GM03348 (cell line): ENCODE results near the gene BRME1.

ENCODE experiments used
- DNase-seq: peaks from one replicate; pipeline ENCODE4 v3.0.0; 2012; ENCODE audit warnings: low spot score

Gene BRME1

GRCh38 chr19:13846557-13847406 is 59.1 kb downstream of the BRME1 start:
- peak; percentile 85 for DNase-seq

GRCh38 chr19:13844130-13844631 is 61.7 kb downstream of the BRME1 start:
- DNase-seq = no peak

DNA sequence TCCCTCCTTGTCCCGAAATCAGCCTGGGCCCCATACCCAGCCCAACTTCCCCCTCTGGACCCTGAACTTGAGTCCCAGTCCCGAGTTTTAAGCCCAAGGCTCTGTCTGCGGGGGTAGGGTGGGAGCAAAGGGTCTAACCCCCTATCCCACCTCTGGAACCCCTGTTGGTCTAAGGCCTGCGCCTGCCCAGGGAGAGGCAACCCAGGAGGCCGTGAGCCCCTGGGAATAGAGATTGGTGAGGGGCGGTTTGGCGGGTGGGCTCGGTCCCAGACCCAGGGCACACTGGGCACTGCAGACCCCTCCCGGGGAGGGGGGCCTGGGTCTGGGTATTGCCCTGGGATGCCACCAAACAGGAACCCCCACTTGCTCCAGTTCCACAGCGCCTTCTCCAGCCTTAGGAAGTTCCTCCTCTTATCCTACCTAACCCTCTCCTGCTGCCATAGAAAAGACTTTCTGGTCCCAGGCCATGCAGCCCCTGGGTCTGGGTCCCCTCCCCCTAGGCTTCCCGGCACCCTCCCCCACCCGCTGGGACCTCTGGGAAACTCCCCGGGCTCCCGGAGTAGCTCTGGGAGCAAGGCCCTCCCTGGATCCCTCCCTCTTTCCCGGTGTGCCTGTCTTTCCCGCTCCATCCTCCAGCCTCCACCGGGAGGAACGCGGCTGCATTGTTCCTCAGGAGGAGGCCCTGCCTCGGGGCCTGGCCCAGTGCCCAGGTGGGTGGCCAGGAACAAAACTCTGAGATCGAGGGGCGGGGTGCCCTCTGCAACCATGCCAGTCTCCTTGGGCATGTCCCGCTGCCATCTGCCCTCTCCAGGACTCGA is 62.6 kb downstream of the BRME1 start:
- DNase-seq = no peak

- DNase-seq = peak; percentile 93
Measured at GRCh38 chr19:13842291-13843103, 63.4 kb downstream of the BRME1 start.

DNA sequence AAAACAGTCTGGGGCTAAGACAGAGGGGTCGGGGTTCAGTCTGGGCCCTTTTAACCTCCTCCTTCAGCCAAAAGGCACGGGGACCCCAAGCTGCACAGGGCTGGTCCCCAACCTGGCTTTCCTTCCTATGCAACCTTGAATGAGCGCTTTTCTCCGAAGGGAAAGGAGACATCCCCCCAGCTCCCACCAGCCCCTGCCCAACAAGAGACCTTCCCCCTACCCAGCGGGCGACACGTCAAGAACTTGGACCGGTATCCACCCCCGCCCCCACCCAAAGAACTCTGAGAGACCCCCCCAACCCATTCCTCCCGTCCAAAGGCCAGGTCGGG is 64.0 kb downstream of the BRME1 start:
- no peak for DNase-seq

DNA sequence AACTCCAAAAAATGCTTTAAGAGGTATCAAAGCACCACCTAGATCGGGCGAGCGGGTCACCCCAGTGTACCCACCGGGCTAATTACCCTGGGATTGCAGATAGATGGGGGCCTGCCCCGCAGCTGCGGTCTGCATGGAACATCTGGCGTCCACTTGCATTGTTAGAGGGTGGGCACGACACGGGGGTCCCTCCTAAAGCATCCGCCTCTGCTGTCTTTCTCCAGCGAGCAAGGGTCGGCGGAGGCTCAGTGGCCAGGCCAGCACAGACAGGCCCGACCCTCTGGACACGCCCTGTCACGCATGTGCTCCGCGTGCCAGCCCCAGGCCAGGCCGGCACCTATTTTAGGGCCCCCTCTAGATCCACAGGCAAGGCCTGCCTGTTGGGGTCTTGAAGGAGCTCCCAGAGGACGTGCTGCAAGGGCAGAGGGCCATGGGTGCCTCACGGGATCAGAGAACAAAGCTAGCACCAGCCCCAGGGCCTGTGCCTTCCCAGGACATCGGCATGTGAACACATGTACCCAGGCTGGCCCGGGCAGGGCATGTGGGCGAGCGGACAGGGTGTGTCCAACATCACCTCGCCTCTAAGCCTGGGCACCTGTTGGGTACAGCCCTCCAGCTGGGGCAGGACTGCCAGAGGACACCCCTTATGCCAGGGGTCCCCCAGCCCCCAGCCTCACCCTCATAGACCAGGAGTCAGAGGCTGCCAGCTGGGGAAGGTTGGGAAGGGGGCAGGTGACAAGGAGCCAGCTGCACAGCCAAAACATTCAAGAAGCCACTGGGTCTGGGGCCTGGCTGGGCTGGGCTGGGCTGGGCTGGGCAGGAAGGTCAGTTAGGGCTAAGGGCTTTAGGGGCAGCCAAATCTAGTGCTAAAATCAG is 64.6 kb downstream of the BRME1 start:
- DNase-seq = no peak

- peak; percentile 60 for DNase-seq
Measured at GRCh38 chr19:13840305-13841085, 65.4 kb downstream of the BRME1 start.

DNA sequence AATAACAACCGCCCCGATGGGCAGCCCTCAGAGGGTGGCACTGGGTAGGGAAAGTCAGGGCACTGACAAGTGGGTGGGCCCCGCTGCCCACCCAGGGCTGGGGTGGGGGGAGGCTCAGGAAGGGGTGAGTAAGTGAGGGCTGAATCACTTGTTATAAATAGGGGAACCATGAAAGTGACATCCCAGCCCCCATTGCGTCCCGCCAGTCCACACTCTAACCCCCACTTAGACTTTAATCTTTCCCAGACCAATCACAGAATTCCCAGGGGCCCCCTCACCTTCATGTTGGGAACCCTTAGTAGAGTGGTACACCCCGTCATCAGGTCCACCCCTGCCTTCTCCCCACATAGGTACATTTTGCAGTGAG is 66.0 kb downstream of the BRME1 start:
- DNase-seq = no peak

GRCh38 chr19:13839130-13839937 is 66.6 kb downstream of the BRME1 start:
- peak; percentile 84 for DNase-seq

GRCh38 chr19:13838435-13839129 is 67.3 kb downstream of the BRME1 start:
- no peak for DNase-seq

- DNase-seq = no peak
Measured at GRCh38 chr19:13835791-13836723, 69.9 kb downstream of the BRME1 start.

DNA sequence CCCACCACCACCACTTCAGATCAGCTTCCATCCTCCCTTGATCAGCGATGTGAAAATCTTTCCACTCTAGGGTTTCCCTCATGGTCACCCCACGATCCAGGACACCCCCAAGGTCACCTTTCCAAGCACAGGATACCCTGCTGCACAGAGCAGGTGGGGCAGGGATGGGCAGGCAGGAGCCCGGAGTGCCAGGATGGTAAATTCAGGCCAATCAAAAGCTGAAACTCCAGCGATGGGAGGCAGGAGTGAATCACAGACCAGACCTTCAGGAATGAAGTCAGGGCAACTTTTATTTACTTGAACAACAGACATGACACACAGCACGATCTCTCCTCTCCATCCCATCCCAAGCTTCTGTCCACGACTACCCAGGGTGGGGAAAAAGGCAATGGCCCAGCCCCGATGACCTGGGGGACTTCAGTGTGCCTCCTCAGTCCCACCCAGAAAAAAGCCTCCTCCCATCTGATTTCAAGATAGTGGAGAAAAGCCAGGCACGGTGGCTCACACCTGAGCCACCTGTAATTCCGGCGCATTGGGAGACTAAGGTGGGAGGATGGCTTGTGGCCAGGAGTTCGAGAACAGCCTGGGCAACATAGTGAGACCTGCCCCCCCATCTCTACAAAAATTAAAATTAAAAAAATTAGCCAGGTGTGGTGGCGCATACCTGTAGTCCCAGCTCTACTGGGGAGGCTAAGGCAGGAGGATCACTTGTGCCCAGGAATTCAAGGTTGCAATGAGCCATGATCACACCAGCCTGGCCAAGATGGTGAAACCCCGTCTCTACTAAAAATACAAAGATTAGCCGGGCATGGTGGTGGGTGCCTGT is 71.5 kb downstream of the BRME1 start:
- DNase-seq = no peak

- DNase-seq = peak; percentile 97
Measured at GRCh38 chr19:13833330-13834243, 72.3 kb downstream of the BRME1 start.
